Measurements from ENCODE around the gene RNASE12.

RNASE12 gene

DNA sequence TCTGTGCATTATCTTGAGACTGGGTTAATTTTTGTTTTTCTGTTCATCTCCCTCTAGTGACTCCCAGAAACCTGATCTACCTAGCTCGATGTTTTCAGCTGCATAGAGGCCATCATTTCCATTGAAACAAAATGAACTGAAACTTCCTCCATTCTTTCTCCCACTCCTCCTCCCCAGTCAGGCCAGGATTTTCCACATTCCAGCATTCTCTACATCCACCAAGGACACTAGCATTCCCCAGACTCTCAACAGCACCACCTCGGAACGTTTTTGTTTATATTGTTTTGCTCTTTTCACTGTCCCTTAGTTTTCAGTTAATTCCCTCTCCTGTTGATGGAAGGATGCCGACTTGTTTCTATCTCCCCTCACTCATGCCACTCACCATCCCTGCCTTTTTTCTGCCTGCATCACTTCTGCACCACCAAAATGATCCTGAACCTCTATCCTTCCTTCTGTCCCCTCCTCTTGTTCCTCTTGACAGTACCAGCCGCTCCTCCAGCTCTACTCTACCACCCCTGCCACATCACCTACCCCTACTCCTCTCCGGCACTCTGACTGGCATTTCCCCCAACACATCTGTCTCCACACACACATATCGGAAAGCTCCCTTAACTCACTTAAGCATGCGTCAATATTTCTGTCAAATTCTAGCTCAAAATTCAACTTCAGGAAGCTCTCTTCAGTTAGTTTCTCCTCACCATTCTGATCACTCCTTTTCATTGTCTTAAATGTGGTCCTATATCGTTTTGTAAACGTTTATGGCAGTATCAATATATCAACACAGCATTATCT is 37.1 kb upstream of the RNASE12 start:
- Histone ChIP-seq H3K4me2 (ENCODE audit: low read depth, low read length) (no peak overlapping the region), H3K9ac (ENCODE audit: low read length) (no peak overlapping the region), H3K36me3 (replicated peaks; ENCODE audit: insufficient read depth, low read length) (no peaks in the 10 kb centered on the region), H3K4me1 (ENCODE audit: low read length) (no peaks in the 10 kb centered on the region), H3K9me3 (replicated peaks; ENCODE audit: insufficient read depth, low read length) (no peaks in the 10 kb centered on the region), H3F3A (ENCODE audit: insufficient read depth, low read length) (peaks cover 2% of the 10 kb centered on the region; the same call in 1 of the 2 replicates), H3K27me3 (replicated peaks; ENCODE audit: insufficient read depth, low read length) (no peaks in the 10 kb centered on the region; the same call in 1 of the 2 replicates), H3K4me3 (ENCODE audit: low read length) (no peak overlapping the region), H4K20me1 (ENCODE audit: insufficient read depth, low read length) (no peaks in the 10 kb centered on the region), H3K79me2 (ENCODE audit: low read length) (no peaks in the 10 kb centered on the region), H3K27ac (ENCODE audit: low read length) (no peak overlapping the region), H2AFZ (ENCODE audit: low read length) (no peak overlapping the region), H3K9me2 (replicated peaks; ENCODE audit: insufficient read depth, low read length) (no peaks in the 10 kb centered on the region)
- DNase-seq = no peak
- TF ChIP-seq EZH2 (optimal IDR thresholded peaks at IDR 0.05; ENCODE audit: low read depth, low read length) = no peak
- no peak for TF ChIP-seq EZH2phosphoT487 (IDR thresholded peaks at IDR 0.05; ENCODE audit: low read length)
- TF ChIP-seq, protein P1, sequence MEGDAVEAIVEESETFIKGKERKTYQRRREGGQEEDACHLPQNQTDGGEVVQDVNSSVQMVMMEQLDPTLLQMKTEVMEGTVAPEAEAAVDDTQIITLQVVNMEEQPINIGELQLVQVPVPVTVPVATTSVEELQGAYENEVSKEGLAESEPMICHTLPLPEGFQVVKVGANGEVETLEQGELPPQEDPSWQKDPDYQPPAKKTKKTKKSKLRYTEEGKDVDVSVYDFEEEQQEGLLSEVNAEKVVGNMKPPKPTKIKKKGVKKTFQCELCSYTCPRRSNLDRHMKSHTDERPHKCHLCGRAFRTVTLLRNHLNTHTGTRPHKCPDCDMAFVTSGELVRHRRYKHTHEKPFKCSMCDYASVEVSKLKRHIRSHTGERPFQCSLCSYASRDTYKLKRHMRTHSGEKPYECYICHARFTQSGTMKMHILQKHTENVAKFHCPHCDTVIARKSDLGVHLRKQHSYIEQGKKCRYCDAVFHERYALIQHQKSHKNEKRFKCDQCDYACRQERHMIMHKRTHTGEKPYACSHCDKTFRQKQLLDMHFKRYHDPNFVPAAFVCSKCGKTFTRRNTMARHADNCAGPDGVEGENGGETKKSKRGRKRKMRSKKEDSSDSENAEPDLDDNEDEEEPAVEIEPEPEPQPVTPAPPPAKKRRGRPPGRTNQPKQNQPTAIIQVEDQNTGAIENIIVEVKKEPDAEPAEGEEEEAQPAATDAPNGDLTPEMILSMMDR (IDR thresholded peaks at IDR 0.05; ENCODE audit: low read length) = no peak

DNA sequence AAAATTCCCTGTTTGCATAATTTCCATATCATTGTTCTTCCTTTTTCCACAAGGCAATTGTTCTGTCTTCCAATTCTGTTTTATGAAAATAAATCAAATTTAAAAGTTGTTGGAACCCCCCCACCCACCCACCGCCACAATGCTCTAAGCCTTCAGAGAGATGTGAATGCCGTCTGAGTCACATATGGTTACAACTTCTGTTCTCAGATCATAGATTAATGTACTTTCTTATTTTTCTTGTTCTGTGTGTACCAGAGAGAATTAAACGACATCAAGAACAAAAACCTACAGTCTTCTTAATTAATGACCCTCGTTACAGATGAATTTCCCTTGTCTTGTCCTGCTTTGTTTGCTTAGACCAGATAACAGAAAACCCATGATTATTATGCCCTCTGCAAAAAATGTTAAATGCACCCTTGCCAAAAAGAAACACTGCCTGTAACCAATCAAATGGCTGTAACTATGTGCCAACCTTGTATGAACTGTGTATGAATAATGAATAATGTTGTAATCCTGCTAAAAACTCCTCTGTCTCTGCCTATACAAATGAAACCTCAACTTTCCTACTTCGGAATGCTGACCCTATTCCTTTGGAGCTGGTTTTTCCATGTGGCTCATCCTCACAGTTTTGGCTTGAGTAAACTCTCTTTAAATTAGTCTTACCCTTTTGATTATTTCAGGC is 36.3 kb upstream of the RNASE12 start:
- no peak overlapping the region for H3K9ac ChIP-seq (ENCODE audit: low read length)
- no peaks in the 10 kb centered on the region for H3K9me3 ChIP-seq (replicated peaks; ENCODE audit: insufficient read depth, low read length)
- no peaks in the 10 kb centered on the region for H3K9me2 ChIP-seq (replicated peaks; ENCODE audit: insufficient read depth, low read length)
- H3K79me2 ChIP-seq (ENCODE audit: low read length) = no peaks in the 10 kb centered on the region
- H3K36me3 ChIP-seq (replicated peaks; ENCODE audit: insufficient read depth, low read length) = no peaks in the 10 kb centered on the region
- H4K20me1 ChIP-seq (ENCODE audit: insufficient read depth, low read length) = no peaks in the 10 kb centered on the region
- DNase-seq = no peak
- TF ChIP-seq EZH2phosphoT487 (IDR thresholded peaks at IDR 0.05; ENCODE audit: low read length) (no peak), EZH2 (optimal IDR thresholded peaks at IDR 0.05; ENCODE audit: low read depth, low read length) (no peak)
- TF ChIP-seq, protein P1 (IDR thresholded peaks at IDR 0.05; ENCODE audit: low read length) = no peak
- H3K4me3 ChIP-seq (ENCODE audit: low read length) = no peak overlapping the region
- H3K4me1 ChIP-seq (ENCODE audit: low read length) = no peaks in the 10 kb centered on the region
- H3K4me2 ChIP-seq (ENCODE audit: low read depth, low read length) = no peak overlapping the region
- H3K27ac ChIP-seq (ENCODE audit: low read length) = no peak overlapping the region
- no peaks in the 10 kb centered on the region for H3F3A ChIP-seq (ENCODE audit: insufficient read depth, low read length)
- H2AFZ ChIP-seq (ENCODE audit: low read length) = no peak overlapping the region
- no peaks in the 10 kb centered on the region; the same call in 1 of the 2 replicates for H3K27me3 ChIP-seq (replicated peaks; ENCODE audit: insufficient read depth, low read length)

DNA sequence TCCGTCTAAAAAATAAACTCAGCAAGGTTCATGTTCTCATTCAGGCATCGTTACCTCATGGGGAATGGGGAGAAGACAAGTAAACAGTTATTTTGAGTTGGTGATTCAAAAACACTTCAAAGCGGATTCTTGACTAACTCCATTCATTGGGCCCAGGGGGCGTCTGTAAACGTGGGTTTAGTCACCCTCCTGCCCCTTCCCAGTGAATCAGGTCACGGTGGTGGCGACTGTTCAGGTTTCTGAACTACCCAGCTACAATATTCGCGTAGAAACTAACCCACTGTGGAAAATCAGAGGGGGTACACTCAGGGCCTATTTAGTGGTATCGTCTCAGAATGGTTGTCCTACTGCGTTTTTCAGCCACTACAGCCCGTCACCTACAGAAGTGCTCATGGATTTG is 35.1 kb upstream of the RNASE12 start:
- H4K20me1 ChIP-seq (ENCODE audit: insufficient read depth, low read length) = no peaks in the 10 kb centered on the region
- TF ChIP-seq EZH2 (optimal IDR thresholded peaks at IDR 0.05; ENCODE audit: low read depth, low read length) (no peak), EZH2phosphoT487 (IDR thresholded peaks at IDR 0.05; ENCODE audit: low read length) (no peak)
- TF ChIP-seq, protein P1 (IDR thresholded peaks at IDR 0.05; ENCODE audit: low read length) = no peak
- no peaks in the 10 kb centered on the region for H3K9me2 ChIP-seq (replicated peaks; ENCODE audit: insufficient read depth, low read length)
- no peak overlapping the region for H3K27ac ChIP-seq (ENCODE audit: low read length)
- no peaks in the 10 kb centered on the region; the same call in 1 of the 2 replicates for H3K27me3 ChIP-seq (replicated peaks; ENCODE audit: insufficient read depth, low read length)
- DNase-seq = no peak
- no peak overlapping the region for H2AFZ ChIP-seq (ENCODE audit: low read length)
- H3K4me3 ChIP-seq (ENCODE audit: low read length) = no peak overlapping the region
- no peak overlapping the region for H3K4me2 ChIP-seq (ENCODE audit: low read depth, low read length)
- no peaks in the 10 kb centered on the region for H3K79me2 ChIP-seq (ENCODE audit: low read length)
- H3K9ac ChIP-seq (ENCODE audit: low read length) = no peak overlapping the region
- H3K36me3 ChIP-seq (replicated peaks; ENCODE audit: insufficient read depth, low read length) = no peaks in the 10 kb centered on the region
- H3F3A ChIP-seq (ENCODE audit: insufficient read depth, low read length) = no peaks in the 10 kb centered on the region
- H3K9me3 ChIP-seq (replicated peaks; ENCODE audit: insufficient read depth, low read length) = no peaks in the 10 kb centered on the region
- no peaks in the 10 kb centered on the region for H3K4me1 ChIP-seq (ENCODE audit: low read length)
